B cell (primary cell): ENCODE results near the gene ORAI3. TPM values are rescaled to one million over a fixed set of nuclear protein-coding genes. Genes with fewer than 3 reads are reported as not detected.

ENCODE experiments used
- ATAC-seq: fragments of 200-7000 bp; cut with Tn5 transposase; one replicate; pipeline ENCODE4 v1.10.0; 2021; ENCODE audit warnings: low read depth, mild to moderate bottlenecking, moderate number of reproducible peaks, moderate library complexity
- CTCF ChIA-PET: fragments of 350-600 bp; sonication (Branson Sonifier 250); formaldehyde crosslinking; loops from one replicate; lab custom pipeline; 2021; ENCODE audit warnings: antibody characterized with exemption, inconsistent platforms; lab: Charles Lee
- POLR2A ChIA-PET: fragments of 350-600 bp; sonication (Branson Sonifier 250); formaldehyde crosslinking; loops from one replicate; lab custom pipeline; 2021; ENCODE audit warnings: antibody characterized with exemption; lab: Charles Lee
- DNase-seq: peaks from one replicate; pipeline ENCODE4 v3.0.0; 2013
- H2AFZ ChIP-seq: 2 replicates; pipeline ENCODE4 v1.6.1; 2012; ENCODE audit warnings: mild to moderate bottlenecking, low read depth, low read length; ENCODE audit not compliant: insufficient read depth, poor library complexity, severe bottlenecking
- H3K27ac ChIP-seq, 2 donors: 1 replicate in 1 of 2; 2 replicates in 1 of 2; pipeline ENCODE4 v1.5.1; 2012 to 2013; ENCODE audit warnings: low read length in 2 of 2, mild to moderate bottlenecking in 2 of 2, moderate library complexity in 1 of 2
- H3K27me3 ChIP-seq, 4 experiments: fragments of 200-600 bp in 1 of 4; sonication (generic) in 1 of 4; replicated peaks in 1 of 4; 1 replicate in 2 of 4; 2 replicates in 2 of 4; pipeline versions ENCODE4 v1.6.1 to v1.7.0; 2013 to 2016; ENCODE audit warnings: low read length in 3 of 4, mild to moderate bottlenecking in 2 of 4, mixed read lengths in 1 of 4, moderate library complexity in 1 of 4; ENCODE audit not compliant: insufficient read depth in 4 of 4, control insufficient read depth in 3 of 4; ENCODE audit errors: control extremely low read depth in 1 of 4
- H3K36me3 ChIP-seq, 2 experiments: replicated peaks in 1 of 2; 1 replicate in 1 of 2; 2 replicates in 1 of 2; pipeline versions ENCODE4 v1.6.1 to v1.7.1; 2013; ENCODE audit warnings: low read length in 1 of 2; ENCODE audit not compliant: insufficient read depth in 2 of 2, control insufficient read depth in 1 of 2; ENCODE audit errors: control extremely low read depth in 1 of 2, extremely low read depth in 1 of 2
- H3K4me1 ChIP-seq, 2 donors: fragments of 200-600 bp in 1 of 2; sonication (generic) in 1 of 2; 1 replicate in 1 of 2; 2 replicates in 1 of 2; pipeline versions ENCODE4 v1.5.1 to v1.6.1; 2013 to 2017; ENCODE audit warnings: low read length in 2 of 2; ENCODE audit not compliant: control insufficient read depth in 2 of 2, insufficient read depth in 2 of 2
- H3K4me2 ChIP-seq: replicated peaks from 2 replicates; pipeline ENCODE3; 2012; ENCODE audit warnings: mild to moderate bottlenecking, low read depth, low read length; ENCODE audit not compliant: poor library complexity, severe bottlenecking
- H3K4me3 ChIP-seq, 5 experiments: fragments of 200-600 bp in 1 of 5; sonication (generic) in 1 of 5; 1 replicate in 3 of 5; 2 replicates in 2 of 5; pipeline versions ENCODE4 v1.5.1 to v1.7.0; 2011 to 2016; ENCODE audit warnings: low read length in 4 of 5, mild to moderate bottlenecking in 4 of 5, low read depth in 2 of 5, control low read depth in 1 of 5, moderate library complexity in 1 of 5; ENCODE audit not compliant: insufficient read depth in 1 of 5; ENCODE audit errors: control extremely low read depth in 1 of 5, extremely low read depth in 1 of 5
- H3K79me2 ChIP-seq: fragments of 200-600 bp; sonication (generic); one replicate; pipeline ENCODE4 v1.6.0; 2016; ENCODE audit warnings: low read length; ENCODE audit not compliant: control insufficient read depth, insufficient read depth
- H3K9ac ChIP-seq: fragments of 200-600 bp; sonication (generic); 2 replicates; pipeline ENCODE4 v1.6.1; 2017; ENCODE audit warnings: mild to moderate bottlenecking, low read length, moderate library complexity
- H3K9me3 ChIP-seq, 3 donors: one replicate each; pipeline versions ENCODE4 v1.6.1 to v1.7.1; 2013; ENCODE audit warnings: low read length in 2 of 3; ENCODE audit not compliant: control insufficient read depth in 2 of 3, insufficient read depth in 1 of 3; ENCODE audit errors: control extremely low read depth in 1 of 3
- H4K20me1 ChIP-seq: 2 replicates; pipeline ENCODE4 v1.6.0; 2012; ENCODE audit warnings: mild to moderate bottlenecking, low read length; ENCODE audit not compliant: insufficient read depth, control insufficient read depth, poor library complexity, severe bottlenecking
- H3K27ac Mint-ChIP-seq: one replicate; pipeline ENCODE4 v1.8.0; 2021; ENCODE audit warnings: mixed read lengths
- H3K27me3 Mint-ChIP-seq: one replicate; pipeline ENCODE4 v1.8.0; 2021; ENCODE audit warnings: mixed read lengths
- H3K4me1 Mint-ChIP-seq: one replicate; pipeline ENCODE4 v1.8.0; 2021; ENCODE audit warnings: mixed read lengths
- H3K4me3 Mint-ChIP-seq: one replicate; pipeline ENCODE4 v1.8.0; 2021; ENCODE audit warnings: mixed read lengths
- H3K9me3 Mint-ChIP-seq: one replicate; pipeline ENCODE4 v1.8.0; 2022; ENCODE audit warnings: mixed read lengths; ENCODE audit not compliant: insufficient read depth
- CTCF ChIP-seq: fragments of 200-600 bp; IDR thresholded peaks from one replicate; pipeline ENCODE4 v1.8.0; 2022; ENCODE audit warnings: antibody characterized with exemption, mild to moderate bottlenecking
- EZH2 ChIP-seq: IDR thresholded peaks from 2 replicates; pipeline ENCODE4 v1.6.1; 2012; ENCODE audit warnings: borderline replicate concordance, low read depth, mild to moderate bottlenecking, moderate library complexity, low read length; ENCODE audit not compliant: insufficient read depth, poor library complexity, severe bottlenecking
- WGBS: methylation state at CpG from one replicate; pipeline ENCODE4 v1.1.5; 2013; ENCODE audit warnings: missing lambda C conversion rate; ENCODE audit not compliant: insufficient coverage; 5-methylcytosine and 5-hydroxymethylcytosine counted together
- intact Hi-C: fragments of 100-400 bp; cut with micrococcal nuclease; formaldehyde crosslinking; loops from one replicate; pipeline ENCODE4 v1.10.0; 2022
- polyA plus RNA-seq: library from polyadenylated mRNA; depleted of rRNA; stranded (reverse); fragments of >200 nt; gene quantifications from 2 replicates; pipeline ENCODE4 v1.2.3, GENCODE V29; 2012
- total RNA-seq, 2 donors: library from RNA; stranded (reverse); fragments of 120-200 nt in 1 of 2; gene quantifications; 1 replicate in 1 of 2; 2 replicates in 1 of 2; pipeline versions ENCODE4 v1.2.3 to v1.2.4, GENCODE V29; 2013 to 2022

The ORAI3 gene
- total and polyA plus RNA-seq, 2 donors (not counting 1 experiment from before 2014, with no cell fraction given): 32.2 to 51.8 TPM

DNA sequence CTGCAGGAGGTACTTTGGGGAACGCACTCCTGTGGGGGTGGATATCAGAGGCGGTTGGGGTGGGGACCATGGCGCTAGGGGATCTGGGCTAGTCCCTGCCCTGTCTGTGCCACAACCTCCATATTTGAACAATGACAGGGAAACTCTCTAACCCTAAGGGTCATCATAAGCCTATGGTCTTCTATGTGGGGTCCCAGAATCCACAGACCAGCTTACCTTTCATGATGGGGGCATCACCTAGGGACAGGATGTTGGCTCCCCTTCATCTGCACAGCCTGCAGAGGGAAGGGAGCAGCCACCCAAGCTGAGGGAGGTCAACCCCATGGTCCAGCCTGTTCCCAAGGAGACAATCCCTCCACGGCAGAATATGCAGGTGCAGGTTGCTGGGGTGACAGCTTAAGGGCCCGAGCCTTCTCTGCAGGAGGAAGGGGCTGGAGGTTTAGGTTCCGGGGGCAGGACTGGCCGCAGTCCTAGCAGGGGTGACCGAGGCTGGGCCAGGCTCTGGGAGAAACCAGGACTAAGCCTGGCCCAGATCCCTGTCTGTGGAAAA is 1.7 kb downstream of the ORAI3 start:
- Histone ChIP-seq H3K4me1 (peaks cover 14 to 36% of the 10 kb centered on the region in 2 donors), H4K20me1 (peaks cover 38% of the 10 kb centered on the region), H3K27ac (peak overlapping the region; percentile 50 to 78), H3K9me3 (peaks cover 0 to 4% (median 0%) of the 10 kb centered on the region in 3 donors), H3K4me2 (peak overlapping the region; percentile 94), H3K79me2 (peaks cover 32% of the 10 kb centered on the region), H2AFZ (peak overlapping the region; percentile 84), H3K4me3 (peak overlapping the region; percentile 32 to 93 (median 77)), H3K27me3 (no peaks in the 10 kb centered on the region), H3K9ac (peak overlapping the region; percentile 81), H3K36me3 (peaks cover 0 to 6% of the 10 kb centered on the region in 2 experiments)
- DNase-seq (no peak), ATAC-seq (no peak)
- Mint-ChIP-seq H3K27me3 (no peaks in the 10 kb centered on the region), H3K9me3 (no peaks in the 10 kb centered on the region), H3K27ac (peak overlapping the region; percentile 92), H3K4me3 (peak overlapping the region; percentile 95), H3K4me1 (peaks cover 27% of the 10 kb centered on the region)
- POLR2A ChIA-PET: no interaction called here
- TF ChIP-seq EZH2: no peak
- no peak for TF ChIP-seq CTCF
- intact Hi-C loops: no loop called here
- 85% methylated on average over 7 of the region's 8 CpGs for WGBS
- CTCF ChIA-PET: interaction anchor here (0.5 to 1.4 kb wide), 5 partner anchors 9 to 250 kb away, joined by 3 to 6 read pairs (median 3); no protein-coding TSS in a partner anchor

GRCh38 chr16:30951193-30951592 is 2.3 kb downstream of the ORAI3 start:
- Mint-ChIP-seq H3K4me3 (peak overlapping the region; percentile 44), H3K4me1 (peaks cover 30% of the 10 kb centered on the region), H3K27ac (peak overlapping the region; percentile 43), H3K9me3 (no peaks in the 10 kb centered on the region), H3K27me3 (no peaks in the 10 kb centered on the region)
- H3K4me2 ChIP-seq: no peak overlapping the region
- H3K79me2 ChIP-seq: peaks cover 32% of the 10 kb centered on the region
- peaks cover 14 to 36% of the 10 kb centered on the region in 2 donors for H3K4me1 ChIP-seq
- no peak overlapping the region for H2AFZ ChIP-seq
- H3K36me3 ChIP-seq: peaks cover 0 to 6% of the 10 kb centered on the region in 2 experiments
- CTCF ChIA-PET: interaction anchor here (0.7 to 1.4 kb wide), 2 partner anchors 9 to 12 kb away, joined by 3 to 6 read pairs; no protein-coding TSS in a partner anchor
- H3K27ac ChIP-seq: no peak overlapping the region
- no peak for TF ChIP-seq CTCF
- no peak for TF ChIP-seq EZH2
- peaks cover 0 to 4% (median 0%) of the 10 kb centered on the region in 3 donors for H3K9me3 ChIP-seq
- no peak overlapping the region for H3K9ac ChIP-seq
- POLR2A ChIA-PET: no interaction called here
- no peaks in the 10 kb centered on the region for H3K27me3 ChIP-seq
- intact Hi-C loops: no loop called here
- DNase-seq (no peak), ATAC-seq (no peak)
- no peak overlapping the region for H3K4me3 ChIP-seq
- peaks cover 38% of the 10 kb centered on the region for H4K20me1 ChIP-seq
- WGBS: no CpG with 5 or more reads among the region's 1 CpG
